NB4 (cell line): ENCODE results near the gene LMAN2.

Experiments used
- CTCF ChIP-seq: IDR thresholded peaks from one replicate; pipeline ENCODE4 v1.5.1; 2012; ENCODE audit warnings: low read depth, low read length
- MAX ChIP-seq: IDR thresholded peaks from 2 replicates; pipeline ENCODE4 v1.6.1; 2011; ENCODE audit warnings: low read depth, low read length
- POLR2A ChIP-seq: IDR thresholded peaks from 2 replicates; pipeline ENCODE4 v1.6.1; 2011; ENCODE audit warnings: mild to moderate bottlenecking; ENCODE audit not compliant: insufficient read length; ENCODE audit errors: extremely low read depth

- TF ChIP-seq CTCF (no peak), POLR2A (no peak), MAX (no peak)
Observed at GRCh38 chr5:177372034-177372896, 20.8 kb upstream of the LMAN2 start.
